GM12878 (cell line): ENCODE results near the gene C9orf153. TPM values are rescaled to one million over a fixed set of nuclear protein-coding genes. Genes with fewer than 3 reads are reported as not detected.

Experiments
- ATAC-seq: fragments of 200-7000 bp; cut with Tn5 transposase; 3 replicates; pipeline ENCODE4 v1.9.1; 2020; ENCODE audit warnings: mild to moderate bottlenecking, moderate library complexity
- BruUV-seq: library from RNA; stranded (reverse); fragments of 400-500 nt; replicated peaks from 2 replicates; lab custom pipeline; 2021; lab: Mats Ljungman, UMichigan
- CTCF ChIA-PET: fragments of 300-600 bp; sonication (Branson Sonifier 250); formaldehyde crosslinking; extraction: SDS; loops from one replicate; lab custom pipeline; 2021; ENCODE audit warnings: inconsistent platforms; lab: Yijun Ruan, JAX
- POLR2A ChIA-PET: fragments of 350-600 bp; formaldehyde crosslinking; extraction: SDS; loops from one replicate; lab custom pipeline; 2021; ENCODE audit warnings: inconsistent platforms; lab: Charles Lee
- RAD21 ChIA-PET: fragments of 300-600 bp; sonication (Branson Sonifier 250); formaldehyde crosslinking; loops from one replicate; lab custom pipeline; 2023; ENCODE audit warnings: antibody characterized with exemption; ENCODE audit not compliant: unreplicated experiment; lab: Charles Lee
- SMC1A ChIA-PET: fragments of 300-600 bp; sonication (Branson Sonifier 250); formaldehyde crosslinking; loops from one replicate; lab custom pipeline; 2023; ENCODE audit not compliant: unreplicated experiment, uncharacterized antibody; lab: Charles Lee
- DNase-seq: peaks from one replicate; pipeline ENCODE4 v3.0.0-alpha.2; 2011; ENCODE audit warnings: low read depth, low spot score
- FAIRE-seq: peaks from 3 replicates; lab custom pipeline; 2011; peaks lifted over from hg19 to GRCh38; lab: Jason Lieb, UNC
- H2AFZ ChIP-seq: 2 replicates; pipeline ENCODE4 v1.6.0; 2011; ENCODE audit warnings: low read depth, low read length, control low read depth; ENCODE audit not compliant: control insufficient read depth
- H3K27ac ChIP-seq: 2 replicates; pipeline ENCODE4 v1.5.1; 2011; ENCODE audit warnings: control low read depth; ENCODE audit not compliant: control insufficient read depth, insufficient read depth
- H3K27me3 ChIP-seq, 2 experiments: replicated peaks in 1 of 2; 2 replicates each; pipeline versions ENCODE4 v1.6.0 to v1.6.1; 2011; ENCODE audit warnings: low read length in 1 of 2; ENCODE audit not compliant: control insufficient read depth in 2 of 2, insufficient read depth in 2 of 2
- H3K36me3 ChIP-seq, 2 experiments: 2 replicates each; pipeline ENCODE4 v1.5.1; 2011; ENCODE audit warnings: low read length in 1 of 2; ENCODE audit not compliant: control insufficient read depth in 2 of 2, insufficient read depth in 2 of 2
- H3K4me1 ChIP-seq: 2 replicates; pipeline ENCODE4 v1.6.1; 2011; ENCODE audit warnings: mild to moderate bottlenecking, low read length, moderate library complexity, mixed read lengths; ENCODE audit not compliant: control insufficient read depth, insufficient read depth
- H3K4me2 ChIP-seq: 2 replicates; pipeline ENCODE4 v1.6.0; 2011; ENCODE audit warnings: control low read depth; ENCODE audit not compliant: control insufficient read depth, insufficient read depth
- H3K4me3 ChIP-seq: fragments of 200-600 bp; sonication (generic); 2 replicates; pipeline ENCODE4 v1.5.1; 2016
- H3K79me2 ChIP-seq: 2 replicates; pipeline ENCODE4 v1.6.0; 2011; ENCODE audit warnings: low read length; ENCODE audit not compliant: control insufficient read depth, insufficient read depth
- H3K9ac ChIP-seq: 2 replicates; pipeline ENCODE4 v1.8.0; 2011; ENCODE audit warnings: low read length, control low read depth, mixed read lengths; ENCODE audit not compliant: control insufficient read depth, insufficient read depth
- H3K9me3 ChIP-seq: replicated peaks from 3 replicates; pipeline ENCODE4 v1.5.1; 2011; ENCODE audit warnings: mild to moderate bottlenecking, low read length; ENCODE audit not compliant: control insufficient read depth, insufficient read depth
- H4K20me1 ChIP-seq: 2 replicates; pipeline ENCODE4 v1.6.0; 2011; ENCODE audit not compliant: control insufficient read depth, insufficient read depth
- ATF7 ChIP-seq: fragments of 450-650 bp; IDR thresholded peaks from 2 replicates; pipeline ENCODE4 v1.6.1; 2016; ENCODE audit warnings: low read depth, mild to moderate bottlenecking
- CREB1 ChIP-seq: IDR thresholded peaks from 2 replicates; pipeline ENCODE4 v1.6.1; 2012; ENCODE audit warnings: low read depth, mild to moderate bottlenecking, inconsistent platforms
- HDGF ChIP-seq: fragments of 450-650 bp; IDR thresholded peaks from 2 replicates; pipeline ENCODE4 v1.6.1; 2016; ENCODE audit warnings: antibody characterized with exemption
- KAT2A ChIP-seq: conservative IDR thresholded peaks from 2 replicates; pipeline ENCODE4 v1.6.1; 2011; ENCODE audit warnings: low read depth, low read length; ENCODE audit not compliant: control insufficient read depth
- PAX8 ChIP-seq: fragments of 450-650 bp; IDR thresholded peaks from 2 replicates; pipeline ENCODE4 v1.6.1; 2017; ENCODE audit warnings: mild to moderate bottlenecking, moderate library complexity
- POLR2A ChIP-seq: IDR thresholded peaks from 2 replicates; pipeline ENCODE4 v1.6.1; 2011; ENCODE audit warnings: low read depth, mild to moderate bottlenecking, low read length
- POLR2AphosphoS5 ChIP-seq: IDR thresholded peaks from 2 replicates; pipeline ENCODE4 v1.6.1; 2011; ENCODE audit warnings: mild to moderate bottlenecking, low read length, inconsistent platforms
- SMARCA5 ChIP-seq: fragments of 450-650 bp; IDR thresholded peaks from 2 replicates; pipeline ENCODE4 v1.6.1; 2017; ENCODE audit warnings: mild to moderate bottlenecking
- SP1 ChIP-seq: IDR thresholded peaks from one replicate; pipeline ENCODE4 v1.6.1; 2011; ENCODE audit warnings: low read depth, low read length
- ZSCAN29 ChIP-seq: fragments of 450-650 bp; IDR thresholded peaks from 2 replicates; pipeline ENCODE4 v1.6.1; 2017; ENCODE audit warnings: mild to moderate bottlenecking, moderate library complexity
- WGBS: methylation state at CpG from one replicate; pipeline ENCODE4 v1.1.6; 2016; ENCODE audit warnings: low lambda C conversion rate; ENCODE audit not compliant: insufficient replicate concordance, insufficient coverage; ENCODE audit errors: missing lambda C conversion rate; 5-methylcytosine and 5-hydroxymethylcytosine counted together
- in situ Hi-C: fragments of 300-500 bp; cut with MboI; formaldehyde crosslinking; loops from 9 replicates; pipeline ENCODE4 v1.14.3; 2018; ENCODE audit warnings: mixed read lengths
- intact Hi-C: fragments of 100-400 bp; cut with micrococcal nuclease; formaldehyde crosslinking; loops from one replicate; pipeline ENCODE4 v1.14.2; 2022; ENCODE audit not compliant: unreplicated experiment
- polyA plus RNA-seq, 11 experiments: library from polyadenylated mRNA; depleted of rRNA in 4 of 11; unstranded in 6 of 11; stranded (reverse) in 5 of 11; fragments of >200 nt; fragmentation: Nextera tagmentation in 4 of 11; fragmentation: Illumina TruSeq in 1 of 11; extraction: Ambion mirVana in 4 of 11; extraction: Trizol in 1 of 11; gene quantifications; 1 replicate in 1 of 11; 2 replicates in 10 of 11; pipeline versions ENCODE4 v1.2.1 to v1.2.3, GENCODE V29; 2011 to 2016; ENCODE audit warnings: inconsistent platforms in 2 of 11, missing spikeins in 2 of 11, low read depth in 1 of 11
- total RNA-seq, 4 experiments: library from RNA; depleted of rRNA in 3 of 4; stranded (reverse); fragments of >200 nt in 3 of 4; fragmentation: Illumina TruSeq in 1 of 4; extraction: Trizol in 1 of 4; gene quantifications; 2 replicates each; pipeline versions ENCODE4 v1.2.1 to v1.2.3, GENCODE V29; 2013 to 2021

The C9orf153 gene
- total and polyA plus RNA-seq, 10 of the 15 experiments (the other 5 are each of a cell fraction or from before 2014, with no cell fraction given): 0.03 to 1.2 (median 0.18) TPM; not detected in 1

GRCh38 chr9:86288499-86289198 is 29.2 kb upstream of the C9orf153 start:
- Histone ChIP-seq H3K4me1 (no peaks in the 10 kb centered on the region), H3K4me3 (no peak overlapping the region), H3K9me3 (no peaks in the 10 kb centered on the region), H3K27ac (no peak overlapping the region), H3K36me3 (peaks cover 0 to 14% of the 10 kb centered on the region in 2 experiments; a peak in 3 of 4 replicates), H3K27me3 (no peaks in the 10 kb centered on the region), H4K20me1 (no peaks in the 10 kb centered on the region; the same call in 1 of the 2 replicates), H2AFZ (no peak overlapping the region), H3K79me2 (no peaks in the 10 kb centered on the region), H3K4me2 (no peak overlapping the region), H3K9ac (no peak overlapping the region)
- 96% methylated on average over 6 of the region's 6 CpGs for WGBS
- SMC1A ChIA-PET: interaction anchor here (1.0 kb wide), 1 partner anchor 62 kb away, joined by 3 read pairs; no protein-coding TSS in a partner anchor
- FAIRE-seq (no peak), ATAC-seq (no peak), DNase-seq (no peak)
- intact Hi-C loops (no loop called here), in situ Hi-C loops (loop anchor here (25.0 kb wide), 1 partner anchor 476 kb away; no protein-coding TSS in a partner anchor)
- TF ChIP-seq SMARCA5 (no peak), ATF7 (no peak), PAX8 (no peak), CREB1 (no peak), HDGF (no peak), POLR2AphosphoS5 (no peak), ZSCAN29 (no peak), SP1 (no peak), KAT2A (no peak), POLR2A (no peak)
- RAD21 ChIA-PET: no interaction called here
- BruUV-seq: no TSS peak
- CTCF ChIA-PET: no interaction called here
- POLR2A ChIA-PET: no interaction called here
